Measurements from ENCODE around the gene NCDN.

GRCh38 chr1:35600593-35600992 is 43.0 kb downstream of the NCDN start:
- TF ChIP-seq CTCF (IDR thresholded peaks at IDR 0.05; ENCODE audit: borderline replicate concordance, extremely low read depth, low read length, poor library complexity, severe bottlenecking): no peak
- TF ChIP-seq EZH2 (IDR thresholded peaks at IDR 0.05; ENCODE audit: borderline replicate concordance, low read depth, low read length, severe bottlenecking): no peak
